ENCODE measurements around the gene SLC22A4.

- TF ChIP-seq CTCF (IDR thresholded peaks at IDR 0.05) (no peak), EZH2 (IDR thresholded peaks at IDR 0.05; ENCODE audit: borderline replicate concordance, insufficient read depth, low read depth, low read length, poor library complexity, severe bottlenecking) (no peak)
These were observed 6.6 kb downstream of the SLC22A4 start for GRCh38 chr5:132300577-132301343.
